ENCODE data around the gene TWF2. TPM values are rescaled to one million over a fixed set of nuclear protein-coding genes. Genes with fewer than 3 reads are reported as not detected.
"Not testable (repeated sequence)": the region's sequence is repeated elsewhere in the genome, so short reads cannot be mapped to it uniquely, and the experiment has no call there.

TWF2 gene
- total and polyA plus RNA-seq, 9 donors: 14.3 to 56.3 (median 41.2) TPM

- no peaks in the 10 kb centered on the region for H3K27me3 ChIP-seq
- TF ChIP-seq POLR2A (IDR thresholded peaks at IDR 0.05) (peak; percentile 83), EP300 (IDR thresholded peaks at IDR 0.05) (no peak), CTCF (IDR thresholded peaks at IDR 0.05) (peak; percentile 40 to 54 (median 49))
- peaks cover 21% of the 10 kb centered on the region for H3K4me1 ChIP-seq (ENCODE audit: insufficient read depth)
- DNase-seq: peak; percentile 98 to 99 (median 98)
- 0 to 1% (median 1%) methylated on average over 36 to 58 of the region's 58 CpGs for WGBS, 3 donors
- H3K9me3 ChIP-seq: no peaks in the 10 kb centered on the region
- peak within 1 kb of the TSS; percentile 51 for H3K4me3 ChIP-seq
- H3K27ac ChIP-seq: peak within 1 kb of the TSS; percentile 93
- no peaks in the 10 kb centered on the region for H3K36me3 ChIP-seq
- intact Hi-C loops (cut with DNase I): loop anchor here in 3 of 4 donors (5.0 to 10.0 kb wide), 2 partner anchors 41 to 54 kb away; partner anchors contain the start of genes TWF2 (in 2 of the 3) and TLR9 (in 1 of the 3)
Measured at GRCh38 chr3:52278510-52279069, 39.6 kb upstream of the TWF2 start, which contains the start of gene WDR82. Gene WDR82 (minus strand): TSS chr3:52278649. CDS start chr3:52278361, 288 bp downstream.

- Histone ChIP-seq H3K36me3 (no peaks in the 10 kb centered on the region), H3K4me1 (ENCODE audit: insufficient read depth) (peaks cover 16% of the 10 kb centered on the region), H3K27me3 (no peaks in the 10 kb centered on the region), H3K9me3 (no peaks in the 10 kb centered on the region), H3K27ac (peak overlapping the region; percentile 93), H3K4me3 (peak overlapping the region; percentile 51)
- 0 to 1% (median 1%) methylated on average over 35 to 54 of the region's 54 CpGs for WGBS, 3 donors
- peak in 1 of 5 donors; percentile 71 for DNase-seq
- TF ChIP-seq POLR2A (IDR thresholded peaks at IDR 0.05): no peak
- TF ChIP-seq CTCF (IDR thresholded peaks at IDR 0.05): peak in 2 of 3 donors; percentile 6 to 33
- TF ChIP-seq EP300 (IDR thresholded peaks at IDR 0.05): no peak
- intact Hi-C loops (cut with DNase I): loop anchor here in 3 of 4 donors (5.0 to 10.0 kb wide), 2 partner anchors 41 to 53 kb away; partner anchors contain the start of genes TWF2 (in 2 of the 3) and TLR9 (in 1 of the 3)
Measured at GRCh38 chr3:52277972-52278509, 39.1 kb upstream of the TWF2 start.

GRCh38 chr3:52277071-52277964 lies 38.4 kb upstream of the TWF2 start:
- DNase-seq: peak; percentile 80 to 91 (median 88)
- H3K36me3 ChIP-seq: no peaks in the 10 kb centered on the region
- H3K27ac ChIP-seq: peak overlapping the region; percentile 93
- H3K27me3 ChIP-seq: no peaks in the 10 kb centered on the region
- intact Hi-C loops (cut with DNase I): loop anchor here in 3 of 4 donors (5.0 to 10.0 kb wide), 2 partner anchors 40 to 53 kb away; partner anchors contain the start of genes TWF2 (in 2 of the 3) and TLR9 (in 1 of the 3)
- no peaks in the 10 kb centered on the region for H3K9me3 ChIP-seq
- peak; percentile 25 for TF ChIP-seq POLR2A (IDR thresholded peaks at IDR 0.05)
- no peak for TF ChIP-seq CTCF (IDR thresholded peaks at IDR 0.05)
- WGBS, 3 donors: 0 to 1% (median 1%) methylated on average over 28 of the region's 28 CpGs
- peaks cover 15% of the 10 kb centered on the region for H3K4me1 ChIP-seq (ENCODE audit: insufficient read depth)
- H3K4me3 ChIP-seq: peak overlapping the region; percentile 51

GRCh38 chr3:52274781-52275180 lies 35.8 kb upstream of the TWF2 start:
- intact Hi-C loops (cut with DNase I): loop anchor here in 3 of 4 donors (5.0 to 10.0 kb wide), 2 partner anchors 37 to 50 kb away; partner anchors contain the start of genes TWF2 (in 2 of the 3) and TLR9 (in 1 of the 3)
- H3K9me3 ChIP-seq, H3K36me3 ChIP-seq, H3K27me3 ChIP-seq, H3K27ac ChIP-seq, H3K4me3 ChIP-seq: not testable (repeated sequence)
- DNase-seq: peak in 1 of 5 donors; percentile 25
- peaks cover 33% of the 10 kb centered on the region for H3K4me1 ChIP-seq (ENCODE audit: insufficient read depth)
- 91 to 95% (median 93%) methylated on average over 18 of the region's 18 CpGs for WGBS, 3 donors
